Pancreas (tissue), 10 donors: ENCODE results near the gene INPP5J. TPM values are rescaled to one million over a fixed set of nuclear protein-coding genes. Genes with fewer than 3 reads are reported as not detected.
A peak's percentile ranks its signal among the peaks of the same experiment; 100 is the strongest.

Source experiments
- ATAC-seq, 4 donors: fragments of 200-7000 bp; cut with Tn5 transposase; one replicate each; pipeline versions ENCODE4 v1.8.0 to v1.9.1; 2020; ENCODE audit warnings: mild to moderate bottlenecking in 4 of 4, moderate library complexity in 4 of 4
- DNase-seq, 6 donors: peaks; one replicate each; pipeline ENCODE4 v3.0.0-alpha.2; 2020
- FAIRE-seq: peaks from 2 replicates; lab custom pipeline; 2012; peaks lifted over from hg19 to GRCh38; lab: Jason Lieb, UNC
- H3K27ac ChIP-seq, 4 donors: fragments of 200-600 bp; sonication (generic); 1 replicate in 3 of 4; 2 replicates in 1 of 4; pipeline versions ENCODE4 v1.5.0 to v1.8.0; 2020
- H3K27me3 ChIP-seq, 4 donors: fragments of 200-600 bp; one replicate each; pipeline ENCODE4 v1.8.0; 2021
- H3K36me3 ChIP-seq, 3 donors: fragments of 200-600 bp; sonication (generic) in 1 of 3; one replicate each; pipeline versions ENCODE4 v1.5.0 to v1.8.0; 2020 to 2021
- H3K4me1 ChIP-seq, 3 donors: fragments of 200-600 bp; one replicate each; pipeline ENCODE4 v1.8.0; 2021
- H3K4me3 ChIP-seq, 4 donors: fragments of 200-600 bp; sonication (generic) in 2 of 4; one replicate each; pipeline versions ENCODE4 v1.5.0 to v1.8.0; 2020 to 2021
- H3K9me3 ChIP-seq, 4 donors: fragments of 200-600 bp; one replicate each; pipeline ENCODE4 v1.8.0; 2021
- WGBS, 2 donors: extraction: QIAGEN DNeasy Blood & Tissue Kit; methylation state at CpG; one replicate each; pipeline ENCODE4 v1.1.7; 2013; 5-methylcytosine and 5-hydroxymethylcytosine counted together
- intact Hi-C, 3 donors: fragments of 100-400 bp; cut with DNase I; formaldehyde crosslinking; loops; one replicate each; pipeline versions ENCODE4 v1.11.1 to v1.14.2; 2022
- polyA plus RNA-seq, 2 donors: library from polyadenylated mRNA; stranded (reverse); fragments of 200-250 nt; gene quantifications; one replicate each; pipeline ENCODE4 v1.2.3, GENCODE V29; 2013
- total RNA-seq, 6 donors: library from RNA; stranded (reverse); fragmentation: NEBNext Ultra II Directional in 4 of 6; extraction: Animal tissue kit (Norgen Biotek cat#: 25700) in 4 of 6; gene quantifications; one replicate each; pipeline versions ENCODE4 v1.2.1 to v1.2.4, GENCODE V29; 2021 to 2023
- TF ChIP-seq, protein P1 (sequence below), 4 donors: fragments of 200-600 bp; sonication (generic) in 3 of 4; IDR thresholded peaks; one replicate each; pipeline versions ENCODE4 v1.5.0 to v1.8.0; 2021; ENCODE audit warnings: antibody characterized with exemption in 4 of 4
- donor health status: healthy with polysubstance abuse.
- donor health status: DM: no; HTN: no; CAD: no; lungs with moderate emphysema.
- donor health status: DM: no; HTN: no; CAD: no.
- donor health status: control.
- donor health status: control.
- donor health status: Bipolar disorder and iron deficiency.
- donor health status: DM: yes; HTN: yes; CAD: no.
- donor health status: DM: no; HTN: no; CAD: no.
- donor health status: DM: no; HTN: no; CAD: no.
- donor health status: DM: yes; HTN: yes; CAD: no.

INPP5J gene
- total and polyA plus RNA-seq, 8 donors = 4.5 to 25.0 (median 10.3) TPM

GRCh38 chr22:31082606-31083376 lies 40.0 kb upstream of the INPP5J start:
- peak overlapping the region in 3 of 4 donors; percentile 60 to 85 (median 67) for H3K4me3 ChIP-seq
- H3K27ac ChIP-seq = peak overlapping the region; percentile 84 to 94 (median 88)
- peak in 5 of 6 donors; percentile 62 to 78 (median 70) for DNase-seq
- ATAC-seq = peak in 3 of 4 donors; percentile 8 to 22 (median 14)
- H3K27me3 ChIP-seq = no peaks in the 10 kb centered on the region
- WGBS, 2 donors = 43 to 45% methylated on average over 11 of the region's 11 CpGs
- intact Hi-C loops = no loop called here
- H3K36me3 ChIP-seq = peaks cover 0 to 2% (median under 1%) of the 10 kb centered on the region in 3 donors
- H3K4me1 ChIP-seq = peaks cover 17 to 43% (median 38%) of the 10 kb centered on the region in 3 donors
- TF ChIP-seq, protein P1, sequence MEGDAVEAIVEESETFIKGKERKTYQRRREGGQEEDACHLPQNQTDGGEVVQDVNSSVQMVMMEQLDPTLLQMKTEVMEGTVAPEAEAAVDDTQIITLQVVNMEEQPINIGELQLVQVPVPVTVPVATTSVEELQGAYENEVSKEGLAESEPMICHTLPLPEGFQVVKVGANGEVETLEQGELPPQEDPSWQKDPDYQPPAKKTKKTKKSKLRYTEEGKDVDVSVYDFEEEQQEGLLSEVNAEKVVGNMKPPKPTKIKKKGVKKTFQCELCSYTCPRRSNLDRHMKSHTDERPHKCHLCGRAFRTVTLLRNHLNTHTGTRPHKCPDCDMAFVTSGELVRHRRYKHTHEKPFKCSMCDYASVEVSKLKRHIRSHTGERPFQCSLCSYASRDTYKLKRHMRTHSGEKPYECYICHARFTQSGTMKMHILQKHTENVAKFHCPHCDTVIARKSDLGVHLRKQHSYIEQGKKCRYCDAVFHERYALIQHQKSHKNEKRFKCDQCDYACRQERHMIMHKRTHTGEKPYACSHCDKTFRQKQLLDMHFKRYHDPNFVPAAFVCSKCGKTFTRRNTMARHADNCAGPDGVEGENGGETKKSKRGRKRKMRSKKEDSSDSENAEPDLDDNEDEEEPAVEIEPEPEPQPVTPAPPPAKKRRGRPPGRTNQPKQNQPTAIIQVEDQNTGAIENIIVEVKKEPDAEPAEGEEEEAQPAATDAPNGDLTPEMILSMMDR (IDR thresholded peaks at IDR 0.05) = peak in 3 of 4 donors; percentile 23 to 45 (median 36)
- no peaks in the 10 kb centered on the region for H3K9me3 ChIP-seq
- FAIRE-seq = no peak

GRCh38 chr22:31083377-31083768 lies 39.4 kb upstream of the INPP5J start:
- 17 to 18% methylated on average over 3 of the region's 3 CpGs for WGBS, 2 donors
- H3K4me3 ChIP-seq = peak overlapping the region in 2 of 4 donors; percentile 57 to 60
- H3K27me3 ChIP-seq = no peaks in the 10 kb centered on the region
- intact Hi-C loops = no loop called here
- FAIRE-seq (no peak), ATAC-seq (peak; percentile 33 to 55 (median 50)), DNase-seq (peak; percentile 81 to 94 (median 91))
- no peaks in the 10 kb centered on the region for H3K9me3 ChIP-seq
- peak overlapping the region; percentile 84 to 94 (median 88) for H3K27ac ChIP-seq
- TF ChIP-seq, protein P1 (IDR thresholded peaks at IDR 0.05) = no peak
- H3K36me3 ChIP-seq = peaks cover 0 to 7% (median 7%) of the 10 kb centered on the region in 3 donors
- H3K4me1 ChIP-seq = peaks cover 17 to 43% (median 38%) of the 10 kb centered on the region in 3 donors

GRCh38 chr22:31083923-31084810 lies 38.6 kb upstream of the INPP5J start:
- peak overlapping the region; percentile 84 to 94 (median 88) for H3K27ac ChIP-seq

DNA sequence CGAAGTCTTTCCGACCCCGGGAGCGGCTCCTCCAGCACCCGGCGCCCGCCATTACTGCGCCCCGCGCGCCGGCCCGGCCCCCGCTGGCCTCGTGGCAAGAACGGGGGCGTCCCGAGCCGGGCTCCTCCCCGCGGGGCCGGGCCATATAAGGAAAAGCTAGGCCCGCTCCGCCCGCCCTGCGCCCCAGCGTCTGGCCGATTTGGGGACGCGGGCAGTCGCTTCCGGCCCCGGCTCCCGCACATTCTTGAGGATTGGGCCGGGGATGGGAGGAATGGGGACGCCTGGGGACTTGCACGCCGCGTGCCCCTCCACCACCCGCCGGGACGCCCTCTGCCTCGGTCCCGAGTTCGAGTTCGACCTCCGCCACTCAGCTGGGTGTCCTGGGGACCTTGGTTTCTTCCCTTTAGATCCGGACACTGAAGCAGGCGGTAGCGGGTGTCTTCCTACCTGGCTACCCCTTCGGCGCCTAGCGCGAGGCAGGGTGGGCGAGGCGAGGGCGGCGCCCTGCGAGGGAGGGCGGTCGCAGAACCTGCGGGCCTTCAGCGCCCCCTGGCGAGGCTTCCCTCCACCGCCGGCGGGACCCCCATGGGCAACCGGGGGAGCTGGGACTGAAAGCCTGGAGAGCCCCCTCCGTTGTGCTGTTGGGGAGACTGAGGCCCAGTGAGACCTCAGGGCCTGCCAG lies 37.8 kb upstream of the INPP5J start:
- Histone ChIP-seq H3K4me3 (peak overlapping the region; percentile 18 to 60 (median 44)), H3K27ac (peak overlapping the region; percentile 84 to 94 (median 88)), H3K27me3 (no peaks in the 10 kb centered on the region), H3K9me3 (no peaks in the 10 kb centered on the region), H3K36me3 (peaks cover 0 to 23% (median 9%) of the 10 kb centered on the region in 3 donors), H3K4me1 (peaks cover 12 to 33% (median 32%) of the 10 kb centered on the region in 3 donors)
- intact Hi-C loops = loop anchor here in 2 of 3 donors (5.0 kb wide), 2 partner anchors 133 to 138 kb away; no protein-coding TSS in a partner anchor
- no peak for FAIRE-seq
- whole genome bisulfite sequencing, 2 donors = 6 to 8% methylated on average over 56 to 69 of the region's 69 CpGs
- DNase-seq = peak; percentile 72 to 90 (median 80)
- TF ChIP-seq, protein P1 (IDR thresholded peaks at IDR 0.05) = peak; percentile 47 to 77 (median 62)
- ATAC-seq = peak; percentile 36 to 68 (median 57)

More at GRCh38 chr22:31083923-31084810, 38.6 kb upstream of the INPP5J start:
- TF ChIP-seq, protein P1 (IDR thresholded peaks at IDR 0.05) = no peak
- no peak for FAIRE-seq
- Histone ChIP-seq H3K27me3 (no peaks in the 10 kb centered on the region), H3K4me3 (peak overlapping the region; percentile 18 to 60 (median 44)), H3K36me3 (peaks cover 0 to 15% (median 9%) of the 10 kb centered on the region in 3 donors), H3K4me1 (peaks cover 17 to 38% (median 37%) of the 10 kb centered on the region in 3 donors), H3K9me3 (no peaks in the 10 kb centered on the region)
- DNase-seq = peak in 4 of 6 donors; percentile 26 to 56 (median 34)
- WGBS, 2 donors = 17 to 21% methylated on average over 18 of the region's 18 CpGs
- no peak for ATAC-seq
- intact Hi-C loops = no loop called here
